T47D (cell line): ENCODE measurements around the gene CBX8.

Experiments
- DNase-seq, 2 experiments: peaks; one replicate each; pipeline versions ENCODE4 v3.0.0 to v3.0.0-alpha.2; 2011 to 2012; ENCODE audit warnings: low read depth in 1 of 2, low spot score in 1 of 2
- JUND ChIP-seq: IDR thresholded peaks from 2 replicates; pipeline ENCODE4 v1.6.1; 2012; ENCODE audit warnings: low read depth
- in situ Hi-C: cut with HindIII; loops from 2 replicates; pipeline ENCODE4 v1.10.0; 2016; ENCODE audit warnings: low sequenced_read_pairs, low pct_unique_long_range_greater_than_20kb

Gene CBX8

GRCh38 chr17:79748295-79749099 is 48.4 kb downstream of the CBX8 start:
- in situ Hi-C loops: no loop called here
- no peak for TF ChIP-seq JUND

GRCh38 chr17:79747508-79748294 is 49.2 kb downstream of the CBX8 start:
- no peak for TF ChIP-seq JUND
- in situ Hi-C loops: no loop called here
- no peak for DNase-seq

More at GRCh38 chr17:79748295-79749099, 48.4 kb downstream of the CBX8 start:
- DNase-seq: no peak

- in situ Hi-C loops: no loop called here
- TF ChIP-seq JUND: no peak
- peak in 1 of 2 experiments; percentile 51 for DNase-seq
Observed at GRCh38 chr17:79746889-79747507, 49.9 kb downstream of the CBX8 start.

- TF ChIP-seq JUND: no peak
- in situ Hi-C loops: no loop called here
- DNase-seq: peak; percentile 26 to 70
Observed at GRCh38 chr17:79745641-79746105, 51.2 kb downstream of the CBX8 start.

- in situ Hi-C loops: no loop called here
- no peak for TF ChIP-seq JUND
- no peak for DNase-seq
Observed at GRCh38 chr17:79743614-79744013, 53.3 kb downstream of the CBX8 start.

GRCh38 chr17:79742951-79743476 is 53.9 kb downstream of the CBX8 start:
- no peak for DNase-seq
- in situ Hi-C loops: no loop called here
- TF ChIP-seq JUND: no peak

GRCh38 chr17:79742589-79742918 is 54.3 kb downstream of the CBX8 start:
- in situ Hi-C loops: no loop called here
- no peak for TF ChIP-seq JUND
- DNase-seq: no peak
